Raji (cell line): Measurements from ENCODE around the gene SPOCD1.

Source experiments
- POLR2A ChIP-seq: IDR thresholded peaks from 2 replicates; pipeline ENCODE4 v1.6.1; 2011; ENCODE audit warnings: low read depth, low read length, control low read depth; ENCODE audit not compliant: insufficient read depth

Gene SPOCD1

DNA sequence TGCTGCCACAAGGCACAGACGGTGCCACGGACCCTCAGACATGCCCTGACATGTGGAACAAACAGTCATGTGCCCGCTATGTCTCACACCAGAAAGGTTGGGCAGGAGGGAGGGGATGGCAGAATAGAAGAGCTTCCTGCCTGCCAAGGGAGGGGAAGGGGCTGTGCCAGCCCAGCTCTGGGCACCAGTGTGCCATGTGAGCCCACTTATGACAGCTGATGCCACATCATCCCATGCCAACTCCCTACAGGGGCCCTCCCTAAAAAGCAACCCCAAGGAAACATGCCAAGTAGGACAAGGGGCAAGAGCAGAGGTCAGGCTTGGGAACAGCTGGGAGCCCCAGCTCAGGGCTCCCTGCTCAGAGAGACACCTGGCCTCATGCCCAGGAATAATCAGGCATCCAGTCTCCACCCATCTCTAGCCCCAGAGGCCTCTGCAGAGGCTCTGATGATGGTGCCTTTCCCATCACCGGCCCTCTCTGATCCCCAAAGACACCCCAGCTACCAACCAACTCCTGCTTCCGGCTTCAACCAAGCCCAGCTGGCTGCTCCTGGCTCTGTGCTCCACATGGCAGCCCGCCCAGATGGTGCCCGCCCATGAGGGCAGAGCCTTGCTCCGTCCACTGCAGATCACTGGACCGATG, 62.0 kb downstream of the SPOCD1 start:
- no peak for TF ChIP-seq POLR2A

GRCh38 chr1:31752952-31753475, 62.8 kb downstream of the SPOCD1 start:
- no peak for TF ChIP-seq POLR2A

- TF ChIP-seq POLR2A, result no peak
Measured at GRCh38 chr1:31752258-31752657, 63.6 kb downstream of the SPOCD1 start.

DNA sequence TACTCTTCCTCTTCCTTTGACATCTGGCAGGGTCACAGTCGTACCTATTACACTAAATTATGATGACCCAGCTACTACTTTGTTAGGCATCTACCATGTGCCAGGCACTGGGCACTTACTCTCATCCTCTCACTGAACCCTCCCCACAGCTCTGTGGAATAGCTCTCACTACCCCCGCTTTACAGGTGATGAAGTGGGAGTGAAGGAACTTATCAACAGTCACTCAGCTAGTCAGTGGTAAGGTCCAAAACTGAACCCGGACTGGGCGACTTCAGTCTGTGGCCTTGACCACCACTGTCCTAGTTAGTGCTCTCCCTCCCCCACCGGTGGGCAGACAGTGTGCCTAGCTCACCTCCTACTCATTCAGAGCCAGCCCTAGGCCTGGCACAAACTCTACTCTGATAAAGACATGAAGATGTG, 64.0 kb downstream of the SPOCD1 start:
- no peak for TF ChIP-seq POLR2A

- no peak for TF ChIP-seq POLR2A
Measured at GRCh38 chr1:31750858-31751510, 64.8 kb downstream of the SPOCD1 start.

DNA sequence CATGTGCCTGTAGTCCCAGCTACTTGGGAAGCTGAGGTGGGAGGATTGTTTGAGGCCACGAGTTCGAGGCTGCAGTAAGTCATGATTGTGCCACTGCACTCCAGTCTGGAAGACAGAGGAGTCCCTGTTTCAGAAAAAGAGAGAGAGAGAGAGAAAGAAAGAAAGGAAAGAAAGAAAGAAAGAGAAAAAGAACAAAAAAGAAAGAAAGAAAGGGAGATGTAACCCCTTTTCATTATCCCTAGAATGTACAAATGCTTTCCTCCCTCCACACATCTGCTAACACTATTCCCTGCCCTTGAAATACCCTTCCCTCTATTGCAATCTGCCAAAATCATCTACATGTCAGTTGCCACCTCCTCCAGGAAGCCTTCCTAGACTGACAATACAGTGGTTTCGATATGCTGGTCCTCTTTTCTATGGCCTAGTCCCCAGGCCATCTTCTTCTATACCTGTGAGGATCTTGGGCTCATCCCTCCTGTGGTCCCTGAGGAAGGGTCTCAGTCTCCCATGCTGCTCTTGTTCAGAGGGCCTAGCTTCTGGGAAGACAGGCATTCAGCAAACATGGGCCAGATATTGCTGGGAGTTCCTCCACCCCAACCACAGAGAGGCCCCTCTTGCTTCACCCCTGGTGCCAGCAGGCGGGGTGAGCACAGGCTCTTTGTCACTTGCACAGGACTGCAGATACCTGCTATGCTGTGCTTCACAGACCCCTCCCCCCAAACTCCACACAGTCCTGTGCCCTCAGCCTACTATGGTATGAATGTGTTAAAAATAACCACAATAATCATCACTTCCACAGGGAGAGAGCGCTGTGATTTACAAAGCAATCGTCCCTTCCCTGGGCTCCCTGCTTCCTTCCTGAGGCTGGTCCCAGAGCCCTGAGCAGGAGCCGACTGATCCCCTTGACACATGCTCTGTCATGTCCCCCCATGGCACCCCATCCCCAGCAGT, 65.8 kb downstream of the SPOCD1 start:
- no peak for TF ChIP-seq POLR2A

DNA sequence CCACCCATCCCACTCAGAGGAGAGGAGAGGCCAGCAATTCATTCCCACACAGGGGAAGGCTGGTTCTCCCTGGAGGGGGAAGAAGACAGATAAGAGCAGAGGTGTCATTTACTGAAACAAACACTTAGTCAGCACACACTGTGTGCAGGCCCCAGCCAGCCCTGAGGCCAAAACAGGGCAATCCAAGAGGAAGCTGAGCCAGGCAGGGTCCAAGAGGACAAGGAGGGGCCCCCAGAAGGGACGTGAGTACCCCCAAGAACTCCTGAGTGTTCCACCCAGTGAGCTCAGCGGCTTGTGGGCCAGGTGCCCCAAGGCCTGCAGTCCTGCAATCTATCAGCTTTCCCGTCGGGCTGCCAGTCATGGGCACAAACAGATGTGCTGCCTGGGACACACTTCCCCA, 67.5 kb downstream of the SPOCD1 start:
- TF ChIP-seq POLR2A, result no peak

GRCh38 chr1:31747304-31747703, 68.5 kb downstream of the SPOCD1 start:
- no peak for TF ChIP-seq POLR2A

DNA sequence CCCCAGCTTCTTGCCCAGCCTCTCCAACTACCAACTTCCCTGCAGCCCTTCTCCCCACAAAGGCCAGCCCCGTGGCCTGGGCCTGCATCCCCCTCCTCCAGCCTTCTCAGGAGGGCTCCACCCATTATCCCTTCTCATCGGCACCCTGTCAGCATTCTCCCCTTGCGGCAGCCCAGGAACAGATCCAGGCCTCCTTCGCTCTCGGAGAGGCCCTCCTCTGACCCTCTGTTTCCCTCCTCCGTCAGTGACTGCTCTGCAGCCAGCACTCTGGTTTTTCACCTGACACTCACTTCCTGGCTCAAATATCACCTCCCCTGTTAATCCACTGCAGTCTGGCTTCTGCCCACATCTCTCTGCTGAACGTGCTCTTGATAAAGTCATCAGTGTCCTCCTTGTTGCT, 69.1 kb downstream of the SPOCD1 start:
- TF ChIP-seq POLR2A, result no peak

DNA sequence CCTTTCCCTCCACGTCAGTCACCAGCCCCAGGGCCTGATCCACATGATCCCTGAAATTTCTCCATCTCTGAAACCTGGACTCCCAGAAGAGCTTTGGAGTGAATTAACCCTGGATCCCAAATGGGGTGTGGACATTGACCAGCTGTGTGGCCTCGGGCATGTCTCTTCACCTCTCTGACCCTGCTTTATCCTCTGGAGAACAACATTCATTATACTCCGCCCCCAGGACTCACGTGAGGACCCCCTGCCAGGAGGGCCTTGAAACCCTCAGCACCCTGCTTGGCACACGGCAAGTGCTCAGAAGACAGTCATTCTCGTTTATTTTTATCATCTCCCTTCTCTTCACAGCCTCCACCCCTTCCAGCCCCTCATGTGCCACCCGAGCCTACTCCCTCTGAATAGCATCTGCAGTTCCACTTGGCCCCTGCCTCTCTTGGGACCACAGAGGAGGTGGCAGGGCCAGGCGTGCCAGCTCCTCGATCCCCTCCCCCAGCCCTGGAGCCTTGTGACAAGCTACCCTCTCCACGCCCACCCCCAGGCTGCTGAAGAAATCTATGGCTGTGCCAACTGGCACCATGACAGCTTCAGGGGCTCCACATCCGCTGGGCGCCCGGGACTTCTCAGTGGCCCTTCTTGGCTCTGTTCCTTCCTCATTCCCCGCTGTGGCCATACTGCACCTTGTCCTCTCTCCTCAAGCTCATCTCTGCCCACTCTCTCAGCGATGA, 69.7 kb downstream of the SPOCD1 start:
- TF ChIP-seq POLR2A, result no peak

GRCh38 chr1:31745096-31745945, 70.5 kb downstream of the SPOCD1 start:
- no peak for TF ChIP-seq POLR2A

DNA sequence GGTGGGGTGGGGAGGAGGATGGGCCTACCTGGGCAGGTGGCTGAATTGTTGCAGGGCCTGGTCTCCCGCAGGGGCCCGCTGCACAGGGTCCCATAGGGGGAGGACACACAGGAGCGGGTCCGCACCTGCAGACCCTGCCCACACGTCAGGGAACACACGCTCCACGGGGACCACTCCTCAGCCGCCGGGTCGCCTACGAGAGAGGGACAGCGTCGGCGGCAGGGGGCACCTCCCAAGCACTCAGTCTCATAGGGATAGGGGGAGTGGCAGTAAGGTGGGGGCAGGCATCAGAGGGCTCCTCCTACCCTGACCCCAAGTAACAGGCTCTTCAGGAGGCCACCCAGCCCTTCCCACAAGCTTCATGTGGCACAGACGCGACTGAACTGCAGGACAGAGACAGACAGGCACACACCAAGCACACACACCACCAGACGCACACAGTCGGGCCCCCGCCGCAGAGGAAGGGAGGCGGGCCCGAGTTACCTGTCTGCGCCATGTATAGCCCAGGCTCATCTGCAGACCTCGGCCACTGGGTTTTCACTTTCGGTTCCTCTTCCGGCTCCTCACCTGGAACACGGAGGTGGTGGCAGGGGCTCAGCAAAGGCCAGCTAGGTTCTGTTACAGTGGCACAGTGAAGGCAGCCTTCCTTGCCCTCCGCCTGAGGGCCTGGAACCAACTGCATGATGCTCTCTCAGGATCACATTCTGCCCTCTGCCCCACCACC, 71.5 kb downstream of the SPOCD1 start:
- TF ChIP-seq POLR2A, result no peak

GRCh38 chr1:31742462-31743212, 73.2 kb downstream of the SPOCD1 start:
- TF ChIP-seq POLR2A, result no peak
